DOHH2 (cell line): ENCODE data around the gene ELAVL1.

Source experiments
- H3F3A ChIP-seq: fragments of 200-600 bp; sonication (generic), shearing (Covaris generic); 2 replicates; pipeline ENCODE4 v1.6.0; 2016; ENCODE audit warnings: antibody characterized with exemption, mild to moderate bottlenecking; ENCODE audit not compliant: control insufficient read depth, insufficient read depth
- H3K27ac ChIP-seq: fragments of 200-600 bp; sonication (generic); 2 replicates; pipeline ENCODE4 v1.5.1; 2014; ENCODE audit warnings: low read depth, mild to moderate bottlenecking, low read length, moderate library complexity
- H3K27me3 ChIP-seq: fragments of 200-600 bp; sonication (generic); 2 replicates; pipeline ENCODE4 v1.6.1; 2014; ENCODE audit warnings: mild to moderate bottlenecking, low read length, mixed read lengths; ENCODE audit not compliant: control insufficient read depth
- H3K36me3 ChIP-seq: fragments of 200-600 bp; sonication (generic); 2 replicates; pipeline ENCODE4 v1.6.1; 2014; ENCODE audit warnings: mild to moderate bottlenecking, low read length, moderate library complexity, mixed read lengths; ENCODE audit not compliant: control insufficient read depth
- H3K4me1 ChIP-seq: fragments of 200-600 bp; sonication (generic); 2 replicates; pipeline ENCODE4 v1.6.1; 2014; ENCODE audit warnings: mild to moderate bottlenecking, low read length, mixed read lengths; ENCODE audit not compliant: control insufficient read depth
- H3K4me2 ChIP-seq: fragments of 200-600 bp; sonication (generic); 2 replicates; pipeline ENCODE4 v1.6.0; 2014; ENCODE audit warnings: mild to moderate bottlenecking, low read length, moderate library complexity
- H3K4me3 ChIP-seq: fragments of 200-600 bp; sonication (generic); 2 replicates; pipeline ENCODE4 v1.5.1; 2014; ENCODE audit warnings: mild to moderate bottlenecking, low read length, mixed read lengths
- H3K79me2 ChIP-seq: fragments of 200-600 bp; sonication (generic); 2 replicates; pipeline ENCODE4 v1.6.1; 2014; ENCODE audit warnings: mild to moderate bottlenecking, low read length, mixed read lengths; ENCODE audit not compliant: control insufficient read depth
- H3K9me2 ChIP-seq: fragments of 200-600 bp; sonication (generic); replicated peaks from 2 replicates; pipeline ENCODE4 v1.6.1; 2014; ENCODE audit warnings: mild to moderate bottlenecking, low read length, mixed read lengths; ENCODE audit not compliant: control insufficient read depth
- H3K9me3 ChIP-seq: fragments of 200-600 bp; sonication (generic); 2 replicates; pipeline ENCODE4 v1.6.1; 2014; ENCODE audit warnings: antibody characterized with exemption, low read length, mixed read lengths; ENCODE audit not compliant: control insufficient read depth, insufficient read depth
- H4K20me1 ChIP-seq: fragments of 200-600 bp; sonication (generic); 2 replicates; pipeline ENCODE4 v1.6.0; 2014; ENCODE audit warnings: low read depth, mild to moderate bottlenecking, antibody characterized with exemption, low read length, moderate library complexity; ENCODE audit not compliant: control insufficient read depth, insufficient read depth
- CTCF ChIP-seq: fragments of 200-600 bp; sonication (generic); IDR thresholded peaks from one replicate; pipeline ENCODE4 v1.5.1; 2014; ENCODE audit warnings: antibody characterized with exemption, mild to moderate bottlenecking, low read depth, low read length; ENCODE audit not compliant: poor library complexity, severe bottlenecking
- EZH2phosphoT487 ChIP-seq: fragments of 200-600 bp; sonication (generic); IDR thresholded peaks from 2 replicates; pipeline ENCODE4 v1.6.1; 2017; ENCODE audit warnings: borderline replicate concordance, mild to moderate bottlenecking, antibody characterized with exemption, low read length, moderate library complexity, mixed read lengths

ELAVL1 gene

DNA sequence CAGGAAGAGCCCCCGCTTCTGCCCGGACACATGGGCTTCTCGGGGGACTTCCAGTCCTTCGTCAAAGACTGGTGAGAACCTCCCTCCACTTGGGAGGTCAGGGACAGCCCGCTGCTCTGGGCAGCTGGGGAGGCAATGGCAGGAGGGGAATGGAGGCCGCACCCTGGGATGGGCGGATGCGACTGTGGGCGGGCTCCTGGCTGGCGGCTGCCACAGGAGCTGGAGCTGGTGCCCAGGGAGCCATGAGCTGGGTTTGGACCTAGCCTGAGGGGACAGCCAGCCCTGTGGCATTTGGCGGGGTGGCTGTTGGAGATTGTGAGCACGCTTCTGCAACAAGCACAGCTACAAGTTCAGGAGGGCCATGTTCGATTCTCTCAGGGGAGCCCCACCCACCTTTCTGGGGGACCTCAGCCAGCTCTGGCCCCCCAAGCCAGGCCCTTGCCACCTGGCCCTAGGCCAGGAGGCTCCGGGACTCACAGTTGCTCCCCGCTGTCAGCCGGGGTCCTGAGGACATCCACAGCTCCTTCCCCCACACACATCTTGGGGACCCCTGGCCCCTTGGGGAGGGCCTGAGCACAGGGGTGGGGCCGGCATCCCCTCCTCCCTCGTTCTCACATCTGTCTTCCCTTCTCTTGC is 93.8 kb downstream of the ELAVL1 start:
- Histone ChIP-seq H3F3A (no peaks in the 10 kb centered on the region), H3K9me3 (no peaks in the 10 kb centered on the region), H3K4me1 (peaks cover 10% of the 10 kb centered on the region), H3K27me3 (peaks cover 16% of the 10 kb centered on the region), H3K27ac (no peak overlapping the region), H4K20me1 (no peaks in the 10 kb centered on the region), H3K9me2 (no peaks in the 10 kb centered on the region), H3K36me3 (peaks cover 18% of the 10 kb centered on the region), H3K79me2 (peaks cover 11% of the 10 kb centered on the region), H3K4me2 (no peak overlapping the region), H3K4me3 (no peak overlapping the region)
- TF ChIP-seq EZH2phosphoT487: no peak
- no peak for TF ChIP-seq CTCF

DNA sequence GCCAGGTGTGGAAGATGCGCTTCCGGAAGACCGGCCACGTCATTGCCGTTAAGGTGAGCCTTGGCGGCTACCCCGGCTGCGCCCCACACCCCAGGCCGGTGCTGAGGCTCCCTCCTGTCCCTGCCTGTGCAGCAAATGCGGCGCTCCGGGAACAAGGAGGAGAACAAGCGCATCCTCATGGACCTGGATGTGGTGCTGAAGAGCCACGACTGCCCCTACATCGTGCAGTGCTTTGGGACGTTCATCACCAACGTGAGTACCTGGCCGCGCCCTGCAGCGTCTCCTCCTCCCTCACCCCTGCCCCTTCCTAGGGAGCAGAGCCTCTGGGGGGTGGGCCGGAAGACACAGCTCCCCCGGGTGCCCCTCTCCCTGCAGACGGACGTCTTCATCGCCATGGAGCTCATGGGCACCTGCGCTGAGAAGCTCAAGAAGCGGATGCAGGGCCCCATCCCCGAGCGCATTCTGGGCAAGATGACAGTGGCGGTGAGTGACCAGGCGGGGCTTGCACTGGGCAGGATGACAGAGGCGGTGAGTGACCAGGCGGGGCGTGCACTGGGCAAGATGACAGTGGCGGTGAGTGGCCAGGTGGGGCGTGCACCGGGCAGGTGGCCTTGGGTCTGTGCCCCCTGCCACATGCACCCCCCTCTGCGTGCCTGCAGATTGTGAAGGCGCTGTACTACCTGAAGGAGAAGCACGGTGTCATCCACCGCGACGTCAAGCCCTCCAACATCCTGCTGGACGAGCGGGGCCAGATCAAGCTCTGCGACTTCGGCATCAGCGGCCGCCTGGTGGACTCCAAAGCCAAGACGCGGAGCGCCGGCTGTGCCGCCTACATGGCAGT is 94.9 kb downstream of the ELAVL1 start:
- Histone ChIP-seq H3K4me2 (no peak overlapping the region), H3K4me3 (no peak overlapping the region), H4K20me1 (0 out of 2 replicates have a peak, but pooled peaks cover 4% of the 10 kb centered on the region), H3K9me3 (no peaks in the 10 kb centered on the region), H3K27me3 (peaks cover 5% of the 10 kb centered on the region), H3K36me3 (peaks cover 25% of the 10 kb centered on the region), H3K4me1 (no peaks in the 10 kb centered on the region), H3F3A (no peaks in the 10 kb centered on the region), H3K9me2 (no peaks in the 10 kb centered on the region), H3K79me2 (peaks cover 22% of the 10 kb centered on the region), H3K27ac (no peak overlapping the region)
- no peak for TF ChIP-seq EZH2phosphoT487
- TF ChIP-seq CTCF: no peak

GRCh38 chr19:7909471-7910067 is 95.9 kb downstream of the ELAVL1 start:
- no peaks in the 10 kb centered on the region for H3F3A ChIP-seq
- peaks cover 8% of the 10 kb centered on the region for H3K4me1 ChIP-seq
- no peaks in the 10 kb centered on the region for H3K27me3 ChIP-seq
- H3K27ac ChIP-seq: no peak overlapping the region
- H4K20me1 ChIP-seq: peaks cover 12% of the 10 kb centered on the region
- TF ChIP-seq EZH2phosphoT487 (no peak), CTCF (no peak)
- no peaks in the 10 kb centered on the region for H3K9me3 ChIP-seq
- H3K9me2 ChIP-seq: no peaks in the 10 kb centered on the region
- no peak overlapping the region for H3K4me3 ChIP-seq
- H3K36me3 ChIP-seq: peaks cover 34% of the 10 kb centered on the region
- H3K4me2 ChIP-seq: no peak overlapping the region
- peaks cover 31% of the 10 kb centered on the region for H3K79me2 ChIP-seq
